ENCODE data around the gene KRT33A. TPM values are rescaled to one million over a fixed set of nuclear protein-coding genes. Genes with fewer than 3 reads are reported as not detected.
"Not testable (repeated sequence)": the region's sequence is repeated elsewhere in the genome, so short reads cannot be mapped to it uniquely, and the experiment has no call there.

Gene KRT33A
- total RNA-seq, 1 donor from 2014 or later: not detected

GRCh38 chr17:41360296-41360995, 9.8 kb upstream of the KRT33A start:
- no peak for DNase-seq

GRCh38 chr17:41354536-41354935, 3.9 kb upstream of the KRT33A start:
- no peak for DNase-seq

- DNase-seq: no peak
These were observed 2.2 kb upstream of the KRT33A start for GRCh38 chr17:41352597-41353366.

DNA sequence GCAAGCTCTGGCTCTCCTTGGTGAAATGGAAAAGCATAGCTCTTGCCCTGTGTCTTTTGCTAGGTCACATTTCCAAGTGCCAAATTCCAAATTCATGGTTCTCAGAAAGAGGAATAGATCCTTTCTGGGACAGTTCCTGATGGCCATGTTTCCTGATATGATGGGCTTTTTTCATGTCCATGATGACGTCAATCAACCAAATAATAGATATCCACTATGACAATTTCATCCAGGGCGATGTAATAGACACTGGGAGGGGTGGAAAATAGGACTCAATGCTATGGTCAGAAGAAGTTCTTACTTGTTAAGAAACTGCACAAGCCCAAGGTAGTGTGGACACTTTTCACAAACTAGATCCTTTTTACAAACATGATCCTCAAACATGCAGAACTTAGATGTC, 549 bp upstream of the KRT33A start:
- DNase-seq: no peak

- DNase-seq: no peak
These were observed 2.5 kb downstream of the KRT33A start for GRCh38 chr17:41347869-41348760.

DNA sequence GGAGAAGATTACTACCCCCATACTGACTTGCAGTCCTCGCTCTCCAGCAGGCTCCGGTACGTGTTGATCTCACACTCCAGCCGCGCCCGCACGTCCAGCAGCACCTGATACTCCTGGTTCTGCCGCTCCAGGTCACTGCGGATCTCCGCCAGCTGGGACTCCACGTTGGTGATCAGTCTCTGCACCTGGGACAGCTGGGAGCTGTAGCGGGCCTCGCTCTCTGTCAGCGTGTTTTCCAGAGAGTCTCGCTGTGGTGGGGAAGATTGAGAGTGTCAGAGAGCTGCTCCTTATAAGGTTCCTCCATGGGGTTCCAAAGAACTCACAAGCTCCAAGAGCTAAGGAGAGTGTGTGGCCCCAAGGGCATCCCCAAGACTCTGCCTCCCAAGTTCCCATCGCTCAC, 4.2 kb downstream of the KRT33A start:
- not testable (repeated sequence) for DNase-seq

- no peak for DNase-seq
These were observed 4.6 kb downstream of the KRT33A start for GRCh38 chr17:41345992-41346391.

- DNase-seq: no peak
These were observed 7.6 kb downstream of the KRT33A start for GRCh38 chr17:41343029-41343428.

DNA sequence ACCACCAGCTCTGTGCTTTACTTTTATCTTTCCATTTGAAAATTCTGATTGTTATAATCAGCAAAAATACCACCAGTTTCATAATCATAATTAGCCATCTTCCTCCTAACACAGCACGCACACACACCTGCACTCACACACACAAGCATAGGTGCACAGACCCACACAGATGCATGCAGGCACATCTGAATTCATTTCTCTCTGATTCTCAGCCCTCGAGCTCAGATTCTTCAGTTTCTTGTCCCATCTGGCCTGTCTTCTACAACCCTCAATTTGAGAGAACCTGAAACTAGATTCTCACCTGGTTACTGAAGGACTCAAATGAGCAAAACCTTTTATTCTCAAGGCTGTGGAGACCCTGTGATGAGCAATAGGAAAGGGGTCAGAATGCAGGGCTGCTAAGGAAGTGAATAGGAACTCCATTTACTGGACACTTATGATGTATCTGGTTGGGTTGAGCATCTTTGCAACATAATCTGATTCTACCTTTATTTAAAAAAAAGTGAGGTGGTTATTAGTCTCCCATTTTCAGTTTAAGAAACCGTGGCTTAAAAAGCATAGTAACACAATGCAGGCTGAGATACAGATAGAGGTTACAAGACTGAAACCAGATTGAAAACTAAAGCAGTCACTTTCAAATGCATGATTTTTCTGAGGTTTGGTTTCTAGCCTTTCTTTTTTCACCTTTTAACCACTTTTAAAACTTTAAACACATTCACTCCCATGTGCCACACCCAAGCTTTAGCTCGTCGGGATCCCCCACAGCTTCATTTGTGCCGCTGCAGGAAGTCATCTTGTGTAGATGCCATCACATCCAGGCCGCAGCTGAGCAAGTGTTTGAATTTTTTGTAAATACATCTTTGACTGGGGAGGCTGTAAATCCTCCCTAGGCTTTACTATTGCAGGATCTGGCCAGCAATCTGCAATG, 9.4 kb downstream of the KRT33A start:
- DNase-seq: no peak

DNA sequence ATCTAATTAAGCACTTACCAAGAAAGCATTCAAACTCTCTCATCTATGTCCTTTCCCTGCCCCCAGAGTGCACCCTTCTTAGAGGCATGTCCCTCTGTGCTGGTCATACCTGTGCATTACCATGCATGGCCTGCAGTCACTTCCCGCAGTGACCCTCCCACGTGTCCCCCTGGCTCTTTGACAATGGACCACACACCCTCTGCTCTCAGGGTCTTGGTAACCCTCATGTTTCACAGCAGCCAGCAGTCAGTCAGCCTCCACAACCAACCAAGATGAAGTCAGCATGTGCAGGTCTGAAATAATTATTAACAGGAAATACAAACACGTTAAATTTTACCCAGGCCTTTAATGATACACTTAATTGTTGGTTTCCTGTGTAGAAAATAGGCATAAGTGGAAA, 10.1 kb downstream of the KRT33A start:
- no peak for DNase-seq

DNA sequence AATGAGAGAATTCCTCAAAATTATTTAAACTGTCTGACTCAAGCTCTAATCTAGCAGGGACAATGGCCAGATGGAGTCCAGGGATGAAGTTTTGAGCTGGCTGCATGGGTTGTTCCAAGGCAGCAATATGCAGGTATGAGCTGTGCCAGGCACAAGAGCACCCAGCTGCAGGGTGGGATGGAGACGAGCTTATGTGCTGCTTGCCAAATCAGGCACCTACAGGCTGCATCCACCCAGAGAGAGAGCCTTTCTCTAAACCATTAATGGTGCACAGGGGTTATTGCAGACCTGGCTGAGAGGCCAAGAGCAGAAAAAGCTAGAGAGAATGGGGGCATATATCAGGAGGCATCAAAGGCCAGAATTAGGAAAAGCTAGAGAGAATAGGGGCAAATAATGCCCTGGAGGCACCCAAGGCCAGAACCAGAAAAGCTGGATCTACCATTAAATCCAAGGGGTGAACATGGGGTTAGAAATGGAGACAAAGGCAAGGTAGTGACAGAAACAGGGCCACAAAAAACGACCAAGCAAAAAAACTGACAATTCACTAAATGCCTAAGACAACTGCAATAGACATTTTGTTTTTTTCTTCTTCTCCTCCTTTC, 11.0 kb downstream of the KRT33A start:
- DNase-seq: no peak

- peak; percentile 69 for DNase-seq
These were observed 11.6 kb downstream of the KRT33A start for GRCh38 chr17:41338961-41339485.

DNA sequence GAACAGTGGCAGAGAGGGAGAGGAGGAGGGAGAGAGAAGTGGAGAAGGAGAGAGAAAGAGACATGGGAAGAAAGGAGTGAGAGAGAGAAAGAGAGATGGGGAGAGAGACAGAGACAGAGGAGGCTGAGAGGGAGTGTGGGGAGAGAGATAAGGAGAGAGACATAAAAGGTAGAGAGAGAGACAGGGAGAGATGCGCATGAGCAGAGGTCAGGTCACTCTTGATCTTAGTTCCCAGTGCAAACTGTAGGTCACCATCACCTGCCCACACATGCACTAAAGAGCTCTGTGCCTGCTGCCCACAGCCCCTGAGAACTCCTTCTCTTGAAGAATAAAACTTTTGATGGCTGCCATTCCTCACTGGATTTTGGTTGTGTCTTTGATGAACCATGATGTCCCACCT, 14.9 kb downstream of the KRT33A start:
- DNase-seq: no peak

DNA sequence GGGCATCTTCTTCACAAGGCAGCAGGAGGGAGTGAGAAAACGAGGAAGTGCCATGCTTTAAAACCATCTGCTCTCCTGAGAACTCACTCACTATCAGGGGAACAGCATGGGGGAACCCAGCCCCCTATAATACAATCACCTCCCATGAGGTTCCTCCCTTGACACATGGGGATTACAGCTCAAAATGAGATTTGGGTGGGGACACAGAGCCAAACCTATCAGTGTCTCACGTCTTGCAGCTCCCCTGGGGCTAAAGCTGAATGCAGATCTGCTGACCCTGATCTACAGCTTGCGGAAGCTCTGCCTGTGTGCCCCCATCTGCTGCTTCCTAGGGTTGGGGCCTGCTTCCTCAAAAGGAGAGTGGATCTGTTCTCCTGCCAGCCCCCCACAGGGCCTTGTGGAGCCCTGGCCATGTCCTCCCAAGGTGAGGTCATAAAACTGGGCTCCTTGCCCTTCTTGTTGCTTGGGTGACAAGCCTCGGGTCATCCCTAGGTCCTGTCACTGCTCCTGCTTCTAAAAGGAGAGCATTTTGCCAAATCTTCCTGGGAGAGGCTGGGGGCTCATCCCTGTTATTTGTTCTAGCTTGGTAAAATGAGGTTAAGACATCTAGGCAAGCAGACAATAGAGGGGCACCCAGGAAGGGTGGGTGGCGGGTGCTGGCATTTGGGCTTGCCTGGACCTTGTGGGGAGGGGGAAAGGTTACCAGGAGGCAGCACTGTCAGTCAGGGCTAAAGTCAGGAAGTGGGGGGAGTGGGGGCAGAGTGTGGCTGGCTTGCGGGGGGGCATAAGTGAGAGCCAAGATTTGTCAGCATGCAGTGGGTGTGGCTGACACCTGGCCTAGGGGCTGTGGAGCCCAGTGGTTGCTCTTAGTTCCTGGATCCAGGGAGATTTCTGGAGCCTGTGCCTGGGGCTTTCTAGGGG, 16.0 kb downstream of the KRT33A start:
- DNase-seq: no peak

GRCh38 chr17:41333836-41334235, 16.8 kb downstream of the KRT33A start:
- no peak for DNase-seq

DNA sequence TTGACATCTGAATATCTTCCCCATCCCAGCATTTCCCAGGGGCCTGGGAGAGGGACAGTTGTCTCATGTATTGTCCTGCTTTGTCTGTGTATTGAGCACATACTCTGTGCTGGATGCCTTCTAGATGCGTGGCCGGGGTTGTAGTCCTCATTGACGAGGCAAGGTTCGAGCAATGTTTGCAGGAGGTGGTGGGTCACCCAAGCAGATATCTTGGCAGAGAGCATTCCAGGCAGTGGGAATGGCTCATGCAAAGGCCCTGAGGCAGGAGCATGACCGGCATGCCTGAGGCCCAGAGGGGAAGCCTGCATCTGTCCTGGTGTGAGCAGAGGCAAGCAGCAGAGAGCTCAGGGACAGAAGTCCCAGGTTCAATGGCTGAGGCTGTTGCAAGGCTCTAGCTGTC, 17.5 kb downstream of the KRT33A start:
- DNase-seq: no peak

DNA sequence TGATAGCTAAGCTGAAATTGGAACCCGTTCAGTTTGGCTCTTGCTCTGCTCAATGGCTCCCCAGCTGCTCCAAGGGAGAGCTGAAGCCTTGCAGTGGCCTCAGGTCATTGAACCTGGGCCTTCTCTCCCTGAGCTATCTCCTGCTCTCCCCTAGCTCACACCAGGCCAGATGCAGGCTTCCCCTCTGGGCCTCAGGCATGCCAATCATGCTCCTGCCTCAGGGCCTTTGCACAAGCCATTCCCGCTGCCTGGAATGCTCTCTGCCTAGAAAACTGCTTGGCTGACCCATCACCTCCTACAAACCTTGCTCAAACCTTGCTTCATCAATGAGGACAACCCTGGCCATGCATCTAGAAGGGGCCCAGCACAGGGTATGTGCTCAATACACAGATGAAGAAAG, 18.4 kb downstream of the KRT33A start:
- DNase-seq: no peak

DNA sequence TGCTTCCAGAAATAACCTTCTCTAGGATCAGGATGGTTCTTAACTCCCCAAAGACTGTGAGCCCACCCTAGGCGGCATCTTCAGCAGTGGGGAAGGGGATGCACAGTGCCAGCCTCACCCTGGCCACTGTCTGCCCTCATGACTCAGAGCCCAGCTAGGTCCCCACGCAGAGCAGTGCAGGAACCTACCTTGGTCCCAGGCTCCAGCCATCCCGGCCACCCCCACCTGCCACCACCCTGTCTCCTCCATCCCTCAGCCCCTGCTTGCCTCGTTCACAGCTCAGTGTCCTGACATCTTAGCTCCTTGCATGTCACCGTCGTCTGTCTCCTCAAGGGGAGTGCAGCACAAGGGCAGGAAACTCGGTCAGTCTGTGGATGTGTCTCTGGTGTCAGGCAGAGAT, 19.0 kb downstream of the KRT33A start:
- DNase-seq: no peak

DNA sequence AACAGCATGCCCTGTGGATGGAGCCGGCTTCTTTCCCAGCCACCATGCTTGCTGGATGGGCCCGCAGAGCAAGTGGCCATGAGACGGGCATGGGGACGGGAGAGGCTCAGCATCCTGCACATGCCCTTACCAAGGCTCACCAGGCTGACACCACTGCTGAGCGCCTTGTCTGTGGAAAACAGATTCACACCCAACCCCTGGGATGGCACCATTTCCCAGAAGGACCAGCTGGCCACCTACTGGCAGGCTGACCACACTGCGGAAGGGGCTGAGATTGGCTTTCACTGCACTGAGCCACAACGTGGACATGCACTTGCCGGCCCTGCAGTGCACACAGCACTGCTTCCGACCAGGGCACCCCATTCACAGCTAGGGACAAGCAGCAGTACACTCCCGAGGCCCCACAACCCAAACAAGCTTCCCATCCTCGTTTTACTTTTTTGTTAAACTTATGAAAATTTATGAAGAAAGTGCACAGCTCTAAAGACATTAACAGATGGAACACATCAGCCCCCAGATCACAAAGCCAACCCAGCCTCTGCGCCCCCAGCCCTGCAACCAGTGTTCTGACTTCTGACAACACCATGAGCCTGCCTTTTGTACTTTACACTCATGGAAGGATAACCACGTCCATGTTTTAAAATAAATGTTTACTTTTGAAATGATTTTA, 21.2 kb downstream of the KRT33A start:
- peak; percentile 50 for DNase-seq

Data from tongue (tissue), 2 donors.